ENCODE measurements around the gene KRT81. TPM values are rescaled to one million over a fixed set of nuclear protein-coding genes. Genes with fewer than 3 reads are reported as not detected.
A peak's percentile ranks its signal among the peaks of the same experiment; 100 is the strongest.

The KRT81 gene
- total RNA-seq, 1 donor from 2014 or later: not detected

DNA sequence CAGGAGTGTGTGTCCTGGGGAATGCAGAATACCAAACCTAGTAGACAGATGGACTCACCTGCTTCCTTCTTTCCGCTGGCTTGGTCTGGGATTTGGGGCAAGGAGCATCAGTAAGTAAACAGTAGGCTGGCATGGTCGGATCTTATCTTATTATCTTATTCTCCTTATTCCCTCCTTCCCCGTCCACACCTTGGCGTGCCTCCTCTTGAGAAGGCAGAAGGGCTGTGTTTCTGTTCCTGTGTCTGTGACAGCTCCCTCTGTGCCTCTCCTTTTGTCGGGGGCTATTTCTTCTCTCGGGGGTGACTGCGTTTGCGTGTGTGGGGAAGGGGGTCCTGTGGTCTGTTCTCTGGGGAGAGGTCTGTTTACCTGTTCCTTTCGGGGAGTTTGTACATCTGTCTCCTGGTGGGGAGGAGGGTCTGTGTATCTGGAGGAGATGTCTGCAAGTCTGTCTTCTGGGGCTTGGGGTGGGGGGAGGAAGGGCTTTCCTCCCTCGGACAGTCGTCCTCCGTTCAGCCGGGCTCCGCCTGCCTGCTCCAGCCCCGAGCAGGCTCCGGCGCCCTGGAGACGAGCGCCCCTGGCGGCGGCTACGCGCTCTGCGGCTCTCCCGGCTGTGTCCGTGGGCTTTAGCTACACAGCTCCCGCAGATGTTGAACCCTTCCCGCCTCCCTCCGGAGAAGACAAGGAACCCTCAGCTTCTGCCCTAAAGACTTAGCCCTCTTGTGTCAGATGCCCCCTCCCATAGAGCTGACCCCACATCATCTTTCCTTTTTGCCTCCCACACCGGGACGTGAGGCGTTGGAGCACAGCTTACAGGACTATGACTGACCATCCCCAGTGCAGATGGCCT, 12.5 kb downstream of the KRT81 start:
- peaks cover 7 to 28% of the 10 kb centered on the region in 2 donors for H3K4me1 ChIP-seq
- intact Hi-C loops (cut with DNase I): loop anchor here (2.0 kb wide), 3 partner anchors 30 to 122 kb away; no protein-coding TSS in a partner anchor
- no peaks in the 10 kb centered on the region for H3K9me3 ChIP-seq
- H3K4me3 ChIP-seq: peak overlapping the region in 1 of 2 donors; percentile 48
- H3K36me3 ChIP-seq: no peaks in the 10 kb centered on the region
- peak overlapping the region; percentile 81 to 94 for H3K27ac ChIP-seq
- peak in 1 of 2 donors; percentile 87 for DNase-seq (ENCODE audit: low spot score in 2 of 2)
- TF ChIP-seq, protein P1, sequence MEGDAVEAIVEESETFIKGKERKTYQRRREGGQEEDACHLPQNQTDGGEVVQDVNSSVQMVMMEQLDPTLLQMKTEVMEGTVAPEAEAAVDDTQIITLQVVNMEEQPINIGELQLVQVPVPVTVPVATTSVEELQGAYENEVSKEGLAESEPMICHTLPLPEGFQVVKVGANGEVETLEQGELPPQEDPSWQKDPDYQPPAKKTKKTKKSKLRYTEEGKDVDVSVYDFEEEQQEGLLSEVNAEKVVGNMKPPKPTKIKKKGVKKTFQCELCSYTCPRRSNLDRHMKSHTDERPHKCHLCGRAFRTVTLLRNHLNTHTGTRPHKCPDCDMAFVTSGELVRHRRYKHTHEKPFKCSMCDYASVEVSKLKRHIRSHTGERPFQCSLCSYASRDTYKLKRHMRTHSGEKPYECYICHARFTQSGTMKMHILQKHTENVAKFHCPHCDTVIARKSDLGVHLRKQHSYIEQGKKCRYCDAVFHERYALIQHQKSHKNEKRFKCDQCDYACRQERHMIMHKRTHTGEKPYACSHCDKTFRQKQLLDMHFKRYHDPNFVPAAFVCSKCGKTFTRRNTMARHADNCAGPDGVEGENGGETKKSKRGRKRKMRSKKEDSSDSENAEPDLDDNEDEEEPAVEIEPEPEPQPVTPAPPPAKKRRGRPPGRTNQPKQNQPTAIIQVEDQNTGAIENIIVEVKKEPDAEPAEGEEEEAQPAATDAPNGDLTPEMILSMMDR (IDR thresholded peaks at IDR 0.05): peak; percentile 95 to 100 (median 99)
- no peaks in the 10 kb centered on the region for H3K27me3 ChIP-seq

- Histone ChIP-seq H3K27me3 (no peaks in the 10 kb centered on the region), H3K36me3 (no peaks in the 10 kb centered on the region), H3K4me1 (peaks cover 7 to 28% of the 10 kb centered on the region in 2 donors), H3K9me3 (no peaks in the 10 kb centered on the region), H3K4me3 (no peak overlapping the region), H3K27ac (no peak overlapping the region)
- intact Hi-C loops (cut with DNase I): loop anchor here (2.0 kb wide), 3 partner anchors 29 to 121 kb away; no protein-coding TSS in a partner anchor
- DNase-seq (ENCODE audit: low spot score in 2 of 2): peak in 1 of 2 donors; percentile 52
- TF ChIP-seq, protein P1 (IDR thresholded peaks at IDR 0.05): no peak
Measured at GRCh38 chr12:52277486-52278245, 13.7 kb downstream of the KRT81 start.

- no peak overlapping the region for H3K4me3 ChIP-seq
- H3K27me3 ChIP-seq: no peaks in the 10 kb centered on the region
- no peak overlapping the region for H3K27ac ChIP-seq
- H3K36me3 ChIP-seq: no peaks in the 10 kb centered on the region
- no peaks in the 10 kb centered on the region for H3K9me3 ChIP-seq
- intact Hi-C loops (cut with DNase I): no loop called here
- H3K4me1 ChIP-seq: peaks cover 7 to 20% of the 10 kb centered on the region in 2 donors
- TF ChIP-seq, protein P1 (IDR thresholded peaks at IDR 0.05): no peak
- DNase-seq (ENCODE audit: low spot score in 2 of 2): no peak
Measured at GRCh38 chr12:52275686-52276085, 15.6 kb downstream of the KRT81 start.

DNA sequence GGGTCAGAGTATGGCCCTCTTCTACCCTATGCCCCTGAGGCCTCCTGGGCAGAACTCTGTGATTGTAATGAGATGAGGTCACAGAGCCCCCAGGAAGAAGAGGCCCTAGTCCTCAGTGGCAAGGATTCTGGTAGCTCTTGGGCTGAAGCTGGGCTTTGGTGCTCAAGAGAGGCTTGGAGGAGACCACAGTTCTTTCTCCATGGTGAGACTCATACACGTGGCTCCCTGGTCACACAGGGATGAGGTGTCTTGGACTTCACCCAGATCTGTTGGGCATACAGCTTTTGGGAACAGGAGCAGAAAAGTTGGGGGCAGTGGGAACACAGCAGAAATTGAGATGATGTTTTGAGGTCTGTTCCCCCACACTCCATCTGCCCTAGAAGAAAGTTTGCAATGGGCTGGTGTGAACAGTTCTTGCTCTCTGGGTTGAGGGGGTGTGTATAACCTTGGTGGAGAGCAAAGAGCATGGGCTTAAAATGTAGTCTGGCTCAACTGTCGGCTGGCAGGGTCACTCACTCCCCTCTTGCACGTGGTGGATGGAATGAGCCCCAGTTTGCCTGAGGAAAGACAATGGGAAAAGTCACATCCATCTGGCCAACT, 16.7 kb downstream of the KRT81 start, which contains the start of gene KRT86:
Gene KRT86, plus strand, starts transcription at position 125 of the 600 bp plus-strand sequence. CDS start 27,272 bp downstream, outside the sequence.
- H3K4me3 ChIP-seq: no peak within 1 kb of the TSS
- no peak within 1 kb of the TSS for H3K27ac ChIP-seq
- intact Hi-C loops (cut with DNase I): no loop called here
- peaks cover 2 to 13% of the 10 kb centered on the region in 2 donors for H3K4me1 ChIP-seq
- DNase-seq (ENCODE audit: low spot score in 2 of 2): peak in 1 of 2 donors; percentile 48
- H3K27me3 ChIP-seq: no peaks in the 10 kb centered on the region
- no peaks in the 10 kb centered on the region for H3K36me3 ChIP-seq
- H3K9me3 ChIP-seq: no peaks in the 10 kb centered on the region
- TF ChIP-seq, protein P1 (IDR thresholded peaks at IDR 0.05): no peak

- H3K9me3 ChIP-seq: no peaks in the 10 kb centered on the region
- no peaks in the 10 kb centered on the region for H3K27me3 ChIP-seq
- intact Hi-C loops (cut with DNase I): no loop called here
- DNase-seq (ENCODE audit: low spot score in 2 of 2): no peak
- TF ChIP-seq, protein P1 (IDR thresholded peaks at IDR 0.05): no peak
- H3K36me3 ChIP-seq: no peaks in the 10 kb centered on the region
- H3K4me3 ChIP-seq: no peak overlapping the region
- no peak overlapping the region for H3K27ac ChIP-seq
- no peaks in the 10 kb centered on the region for H3K4me1 ChIP-seq
Measured at GRCh38 chr12:52271158-52271557, 20.2 kb downstream of the KRT81 start.
